ENCODE results near the gene OR6S1.

- TF ChIP-seq, protein P1, sequence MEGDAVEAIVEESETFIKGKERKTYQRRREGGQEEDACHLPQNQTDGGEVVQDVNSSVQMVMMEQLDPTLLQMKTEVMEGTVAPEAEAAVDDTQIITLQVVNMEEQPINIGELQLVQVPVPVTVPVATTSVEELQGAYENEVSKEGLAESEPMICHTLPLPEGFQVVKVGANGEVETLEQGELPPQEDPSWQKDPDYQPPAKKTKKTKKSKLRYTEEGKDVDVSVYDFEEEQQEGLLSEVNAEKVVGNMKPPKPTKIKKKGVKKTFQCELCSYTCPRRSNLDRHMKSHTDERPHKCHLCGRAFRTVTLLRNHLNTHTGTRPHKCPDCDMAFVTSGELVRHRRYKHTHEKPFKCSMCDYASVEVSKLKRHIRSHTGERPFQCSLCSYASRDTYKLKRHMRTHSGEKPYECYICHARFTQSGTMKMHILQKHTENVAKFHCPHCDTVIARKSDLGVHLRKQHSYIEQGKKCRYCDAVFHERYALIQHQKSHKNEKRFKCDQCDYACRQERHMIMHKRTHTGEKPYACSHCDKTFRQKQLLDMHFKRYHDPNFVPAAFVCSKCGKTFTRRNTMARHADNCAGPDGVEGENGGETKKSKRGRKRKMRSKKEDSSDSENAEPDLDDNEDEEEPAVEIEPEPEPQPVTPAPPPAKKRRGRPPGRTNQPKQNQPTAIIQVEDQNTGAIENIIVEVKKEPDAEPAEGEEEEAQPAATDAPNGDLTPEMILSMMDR (IDR thresholded peaks at IDR 0.05; ENCODE audit: poor library complexity, severe bottlenecking), result no peak
- TF ChIP-seq EZH2 (IDR thresholded peaks at IDR 0.05; ENCODE audit: borderline replicate concordance, insufficient read depth, low read length, poor library complexity, severe bottlenecking), result no peak
- TF ChIP-seq EP300 (conservative IDR thresholded peaks at IDR 0.05; ENCODE audit: poor library complexity, severe bottlenecking), result no peak
- no peak for TF ChIP-seq MXI1 (conservative IDR thresholded peaks at IDR 0.05; ENCODE audit: poor library complexity, severe bottlenecking)
These were observed 14.8 kb upstream of the OR6S1 start for GRCh38 chr14:20656274-20656673.

All from neural cell (in vitro differentiated cells).